ENCODE data around the gene CIAO1.

CIAO1 gene

DNA sequence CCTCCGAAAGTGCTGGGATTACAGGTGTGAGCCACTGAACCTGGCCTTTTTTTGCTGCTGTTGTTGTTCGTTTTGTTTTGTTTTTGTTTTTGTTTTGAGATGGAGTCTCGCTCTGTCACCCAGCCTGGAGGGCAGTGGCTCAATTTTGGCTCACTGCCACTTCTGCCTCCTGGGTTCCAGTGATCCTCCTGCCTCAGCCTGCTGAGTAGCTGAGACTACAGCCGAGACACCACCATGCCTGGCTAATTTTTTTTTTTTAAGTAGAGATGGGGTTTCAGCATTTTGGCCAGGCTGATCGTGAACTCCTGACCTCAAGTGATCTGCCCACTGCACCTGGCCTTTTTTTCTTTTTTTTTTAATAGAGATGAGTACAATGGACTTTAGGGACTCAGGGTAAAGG lies 22.2 kb upstream of the CIAO1 start:
- no peak overlapping the region for H3K4me3 ChIP-seq (ENCODE audit: low read depth, low read length)
- TF ChIP-seq, protein P1, sequence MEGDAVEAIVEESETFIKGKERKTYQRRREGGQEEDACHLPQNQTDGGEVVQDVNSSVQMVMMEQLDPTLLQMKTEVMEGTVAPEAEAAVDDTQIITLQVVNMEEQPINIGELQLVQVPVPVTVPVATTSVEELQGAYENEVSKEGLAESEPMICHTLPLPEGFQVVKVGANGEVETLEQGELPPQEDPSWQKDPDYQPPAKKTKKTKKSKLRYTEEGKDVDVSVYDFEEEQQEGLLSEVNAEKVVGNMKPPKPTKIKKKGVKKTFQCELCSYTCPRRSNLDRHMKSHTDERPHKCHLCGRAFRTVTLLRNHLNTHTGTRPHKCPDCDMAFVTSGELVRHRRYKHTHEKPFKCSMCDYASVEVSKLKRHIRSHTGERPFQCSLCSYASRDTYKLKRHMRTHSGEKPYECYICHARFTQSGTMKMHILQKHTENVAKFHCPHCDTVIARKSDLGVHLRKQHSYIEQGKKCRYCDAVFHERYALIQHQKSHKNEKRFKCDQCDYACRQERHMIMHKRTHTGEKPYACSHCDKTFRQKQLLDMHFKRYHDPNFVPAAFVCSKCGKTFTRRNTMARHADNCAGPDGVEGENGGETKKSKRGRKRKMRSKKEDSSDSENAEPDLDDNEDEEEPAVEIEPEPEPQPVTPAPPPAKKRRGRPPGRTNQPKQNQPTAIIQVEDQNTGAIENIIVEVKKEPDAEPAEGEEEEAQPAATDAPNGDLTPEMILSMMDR (IDR thresholded peaks at IDR 0.05; ENCODE audit: low read depth, low read length): no peak

- no peak overlapping the region for H3K4me3 ChIP-seq (ENCODE audit: low read depth, low read length)
- TF ChIP-seq, protein P1 (IDR thresholded peaks at IDR 0.05; ENCODE audit: low read depth, low read length): no peak
Measured at GRCh38 chr2:96245609-96246390, 20.2 kb upstream of the CIAO1 start.

DNA sequence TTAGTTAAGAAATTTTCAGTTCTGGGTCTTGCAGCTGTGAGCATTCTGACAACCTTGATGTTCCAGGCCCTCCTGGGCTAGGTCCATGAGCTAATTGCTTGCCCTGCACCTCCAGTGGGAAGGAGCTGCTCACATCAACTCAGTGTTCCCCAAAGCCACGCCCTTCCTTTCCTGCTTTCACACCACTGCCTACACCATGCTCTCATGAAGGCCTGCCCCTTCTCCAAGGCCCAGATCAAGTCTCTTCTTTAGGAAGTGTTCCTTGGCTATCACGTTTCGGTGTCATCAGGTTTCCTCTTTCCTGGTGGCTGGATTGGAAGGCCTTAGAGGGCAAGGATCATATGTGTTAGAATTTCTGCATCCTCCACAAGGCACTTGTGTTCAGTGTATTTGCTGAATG lies 19.0 kb upstream of the CIAO1 start:
- TF ChIP-seq, protein P1 (IDR thresholded peaks at IDR 0.05; ENCODE audit: low read depth, low read length): no peak
- no peak overlapping the region for H3K4me3 ChIP-seq (ENCODE audit: low read depth, low read length)

GRCh38 chr2:96247896-96248295 lies 18.1 kb upstream of the CIAO1 start:
- TF ChIP-seq, protein P1 (IDR thresholded peaks at IDR 0.05; ENCODE audit: low read depth, low read length): no peak

GRCh38 chr2:96248624-96249023 lies 17.4 kb upstream of the CIAO1 start:
- TF ChIP-seq, protein P1 (IDR thresholded peaks at IDR 0.05; ENCODE audit: low read depth, low read length): no peak
- H3K4me3 ChIP-seq (ENCODE audit: low read depth, low read length): no peak overlapping the region

More at GRCh38 chr2:96247896-96248295, 18.1 kb upstream of the CIAO1 start:
- H3K4me3 ChIP-seq (ENCODE audit: low read depth, low read length): no peak overlapping the region

GRCh38 chr2:96249654-96250053 lies 16.4 kb upstream of the CIAO1 start:
- TF ChIP-seq, protein P1 (IDR thresholded peaks at IDR 0.05; ENCODE audit: low read depth, low read length): no peak
- H3K4me3 ChIP-seq (ENCODE audit: low read depth, low read length): no peak overlapping the region

- TF ChIP-seq, protein P1 (IDR thresholded peaks at IDR 0.05; ENCODE audit: low read depth, low read length): no peak
- no peak overlapping the region for H3K4me3 ChIP-seq (ENCODE audit: low read depth, low read length)
Measured at GRCh38 chr2:96250188-96250587, 15.8 kb upstream of the CIAO1 start.

Data from WI38 (cell line).